SK-N-SH (cell line): ENCODE data around the gene COL12A1. TPM values are rescaled to one million over a fixed set of nuclear protein-coding genes. Genes with fewer than 3 reads are reported as not detected.

Experiments
- CTCF ChIA-PET: fragments of 300-600, 350-600 bp; formaldehyde crosslinking; extraction: SDS; loops from one replicate; lab custom pipeline; 2021; lab: Yijun Ruan, JAX
- POLR2A ChIA-PET: fragments of 350-600 bp; sonication (Branson Sonifier 250); formaldehyde crosslinking; extraction: SDS; loops from one replicate; lab custom pipeline; 2020; ENCODE audit warnings: antibody characterized with exemption, inconsistent platforms; lab: Yijun Ruan, JAX
- DNase-seq: peaks from one replicate; pipeline ENCODE4 v3.0.0; 2012
- H2AFZ ChIP-seq: fragments of 200-600 bp; sonication (generic); 2 replicates; pipeline ENCODE4 v1.8.1; 2016; ENCODE audit warnings: antibody characterized with exemption, mild to moderate bottlenecking, low read depth
- H3F3A ChIP-seq: fragments of 200-600 bp; sonication (generic); replicated peaks from 2 replicates; pipeline ENCODE3; 2016; ENCODE audit warnings: antibody characterized with exemption, mild to moderate bottlenecking; ENCODE audit not compliant: insufficient read depth
- H3K27ac ChIP-seq, 2 experiments: fragments of 200-500 bp in 1 of 2; fragments of 200-600 bp in 1 of 2; sonication (Bioruptor generic) in 1 of 2; sonication (generic), shearing (Covaris generic) in 1 of 2; 2 replicates each; pipeline versions ENCODE4 v1.5.1 to v1.6.1; 2014 to 2016; ENCODE audit warnings: low read depth in 2 of 2, inconsistent platforms in 1 of 2, low read length in 1 of 2, mild to moderate bottlenecking in 1 of 2, mixed read lengths in 1 of 2
- H3K27me3 ChIP-seq: fragments of 200-600 bp; sonication (generic), shearing (Covaris generic); 2 replicates; pipeline ENCODE4 v1.6.1; 2016; ENCODE audit warnings: mixed run types; ENCODE audit not compliant: insufficient read depth
- H3K36me3 ChIP-seq, 2 experiments: fragments of 200-500 bp in 1 of 2; fragments of 200-600 bp in 1 of 2; sonication (Bioruptor generic) in 1 of 2; sonication (generic) in 1 of 2; replicated peaks in 1 of 2; 2 replicates each; pipeline versions ENCODE3 to v1.5.1; 2014 to 2016; ENCODE audit warnings: low read length in 1 of 2, mild to moderate bottlenecking in 1 of 2; ENCODE audit not compliant: insufficient read depth in 2 of 2, control insufficient read depth in 1 of 2
- H3K4me1 ChIP-seq, 2 experiments: fragments of 200-500 bp in 1 of 2; fragments of 200-600 bp in 1 of 2; sonication (Bioruptor generic) in 1 of 2; sonication (generic), shearing (Covaris generic) in 1 of 2; 2 replicates each; pipeline versions ENCODE4 v1.5.1 to v1.6.1; 2014 to 2016; ENCODE audit warnings: low read depth in 1 of 2, low read length in 1 of 2, mixed run types in 1 of 2; ENCODE audit not compliant: insufficient read depth in 2 of 2, control insufficient read depth in 1 of 2
- H3K4me2 ChIP-seq: fragments of 200-600 bp; sonication (generic), shearing (Covaris generic); 2 replicates; pipeline ENCODE4 v1.6.1; 2017; ENCODE audit warnings: mixed run types
- H3K4me3 ChIP-seq, 2 experiments: fragments of 200-500 bp in 1 of 2; fragments of 200-600 bp in 1 of 2; sonication (Bioruptor generic) in 1 of 2; sonication (generic), shearing (Covaris generic) in 1 of 2; 2 replicates each; pipeline versions ENCODE4 v1.5.1 to v1.8.1; 2014 to 2016; ENCODE audit warnings: low read depth in 2 of 2, inconsistent platforms in 1 of 2, low read length in 1 of 2, mild to moderate bottlenecking in 1 of 2, mixed read lengths in 1 of 2, moderate library complexity in 1 of 2
- H3K79me2 ChIP-seq: fragments of 200-600 bp; sonication (generic); 2 replicates; pipeline ENCODE4 v1.8.1; 2017; ENCODE audit warnings: mild to moderate bottlenecking; ENCODE audit not compliant: insufficient read depth
- H3K9ac ChIP-seq: fragments of 200-600 bp; sonication (generic); 2 replicates; pipeline ENCODE4 v1.6.1; 2017; ENCODE audit warnings: mixed run types
- H3K9me2 ChIP-seq: fragments of 200-600 bp; sonication (generic); 2 replicates; pipeline ENCODE4 v1.6.1; 2017; ENCODE audit warnings: mixed run types
- H3K9me3 ChIP-seq: fragments of 200-600 bp; sonication (generic); 2 replicates; pipeline ENCODE4 v1.6.1; 2017; ENCODE audit warnings: mixed run types, mild to moderate bottlenecking, moderate library complexity
- H4K20me1 ChIP-seq: fragments of 200-600 bp; sonication (generic); 2 replicates; pipeline ENCODE4 v1.6.1; 2017; ENCODE audit warnings: mild to moderate bottlenecking, mixed run types; ENCODE audit not compliant: insufficient read depth
- CTCF ChIP-seq: fragments of 200-600 bp; sonication (generic); IDR thresholded peaks from 2 replicates; pipeline ENCODE4 v1.6.1; 2017; ENCODE audit warnings: antibody characterized with exemption, mild to moderate bottlenecking, moderate library complexity
- ELF1 ChIP-seq: IDR thresholded peaks from 2 replicates; pipeline ENCODE4 v1.4.0; 2012
- EZH2phosphoT487 ChIP-seq: fragments of 200-600 bp; sonication (generic); IDR thresholded peaks from 2 replicates; pipeline ENCODE4 v1.6.1; 2017; ENCODE audit warnings: low read depth, mixed run types, mild to moderate bottlenecking, antibody characterized with exemption, moderate library complexity, borderline replicate concordance
- FOSL2 ChIP-seq: IDR thresholded peaks from 2 replicates; pipeline ENCODE4 v1.4.0; 2012; ENCODE audit warnings: low read depth, mild to moderate bottlenecking, moderate library complexity, borderline replicate concordance
- GABPA ChIP-seq: IDR thresholded peaks from 2 replicates; pipeline ENCODE4 v1.4.0; 2012; ENCODE audit warnings: low read depth, mild to moderate bottlenecking
- GATA2 ChIP-seq: sonication (generic); formaldehyde crosslinking; IDR thresholded peaks from 2 replicates; pipeline ENCODE4 v1.5.0; 2020; ENCODE audit warnings: mild to moderate bottlenecking, missing genetic modification reagents
- IRF3 ChIP-seq: fragments of 150-350 bp; IDR thresholded peaks from 2 replicates; pipeline ENCODE4 v1.6.1; 2016; ENCODE audit warnings: mild to moderate bottlenecking, low read depth, low read length
- MAX ChIP-seq: IDR thresholded peaks from 2 replicates; pipeline ENCODE4 v1.4.0; 2012; ENCODE audit warnings: low read depth
- PBX3 ChIP-seq: IDR thresholded peaks from 2 replicates; pipeline ENCODE4; 2012
- POLR2AphosphoS5 ChIP-seq: IDR thresholded peaks from 2 replicates; pipeline ENCODE4 v1.6.1; 2012; ENCODE audit warnings: low read depth, low read length
- RAD21 ChIP-seq: IDR thresholded peaks from 2 replicates; pipeline ENCODE4 v1.6.1; 2012; ENCODE audit warnings: mild to moderate bottlenecking, low read length
- REST ChIP-seq: IDR thresholded peaks from 2 replicates; pipeline ENCODE4 v1.6.1; 2012; ENCODE audit warnings: mild to moderate bottlenecking, low read depth, low read length, moderate library complexity
- RXRA ChIP-seq: IDR thresholded peaks from 2 replicates; pipeline ENCODE4 v1.4.0; 2012; ENCODE audit warnings: low read depth, mild to moderate bottlenecking, borderline replicate concordance
- SMC3 ChIP-seq: IDR thresholded peaks from 2 replicates; pipeline ENCODE4 v1.6.1; 2012; ENCODE audit warnings: low read depth, low read length, improper control_type of control experiment
- TAF1 ChIP-seq: IDR thresholded peaks from 2 replicates; pipeline ENCODE4 v1.6.1; 2012; ENCODE audit warnings: low read depth, mild to moderate bottlenecking, low read length, moderate library complexity, borderline replicate concordance
- TCF12 ChIP-seq: IDR thresholded peaks from 2 replicates; pipeline ENCODE4 v1.4.0; 2012
- USF2 ChIP-seq: fragments of 150-350 bp; IDR thresholded peaks from 2 replicates; pipeline ENCODE4 v1.6.1; 2017; ENCODE audit warnings: antibody characterized with exemption, low read length, low read depth, borderline replicate concordance
- ZBTB33 ChIP-seq: IDR thresholded peaks from 2 replicates; pipeline ENCODE4 v1.4.0; 2012; ENCODE audit warnings: low read depth, borderline replicate concordance
- WGBS: methylation state at CpG from one replicate; pipeline ENCODE4 v1.1.6; 2017; ENCODE audit warnings: low lambda C conversion rate; 5-methylcytosine and 5-hydroxymethylcytosine counted together
- polyA plus RNA-seq, 3 experiments: library from polyadenylated mRNA; depleted of rRNA; stranded (reverse); fragments of >200 nt; gene quantifications; 2 replicates each; pipeline ENCODE4 v1.2.3, GENCODE V29; 2012

The COL12A1 gene
- polyA plus RNA-seq, 1 of the 3 experiments (the other 2 are of a cell fraction), result 0.03 TPM

GRCh38 chr6:75210885-75211739 is 5.3 kb upstream of the COL12A1 start (continued):
- TF ChIP-seq FOSL2 (no peak), RAD21 (peak; percentile 68), EZH2phosphoT487 (no peak), TCF12 (no peak), RXRA (no peak), USF2 (no peak), GABPA (no peak), IRF3 (no peak), POLR2AphosphoS5 (no peak)
- TF ChIP-seq, all 33 proteins: peak for 4

GRCh38 chr6:75209184-75209723 is 3.4 kb upstream of the COL12A1 start:
- H3K27me3 ChIP-seq, result peaks cover 60% of the 10 kb centered on the region
- WGBS, result 13% methylated on average over 7 of the region's 7 CpGs
- peak overlapping the region; percentile 60 for H3K4me2 ChIP-seq
- TF ChIP-seq POLR2AphosphoS5, result no peak
- no peak for TF ChIP-seq REST
- no peak for TF ChIP-seq MAX
- no peak for TF ChIP-seq SMC3
- TF ChIP-seq ZBTB33, result no peak
- TF ChIP-seq CTCF, result no peak
- no peak for TF ChIP-seq GATA2 (CRISPR knock-in tag)
- no peak for TF ChIP-seq ELF1
- TF ChIP-seq PBX3, result no peak
- TF ChIP-seq TAF1, result no peak
- DNase-seq, result no peak
- H3K36me3 ChIP-seq, result no peaks in the 10 kb centered on the region
- no peaks in the 10 kb centered on the region for H3K9me3 ChIP-seq
- H3K4me3 ChIP-seq, result peak overlapping the region in 1 of 2 experiments; percentile 27; a peak in 1 of 4 replicates
- no peak overlapping the region for H2AFZ ChIP-seq
- CTCF ChIA-PET, result interaction anchor here (0.5 to 9.0 kb wide), 82 partner anchors 8 to 1788 kb away, joined by 3 to 95 read pairs (median 4); partner anchors contain the start of gene COX7A2
- no peaks in the 10 kb centered on the region for H4K20me1 ChIP-seq
- no peak overlapping the region for H3K9ac ChIP-seq
- H3F3A ChIP-seq, result no peaks in the 10 kb centered on the region
- no peaks in the 10 kb centered on the region for H3K79me2 ChIP-seq
- H3K4me1 ChIP-seq, result peaks cover 4% of the 10 kb centered on the region in 2 experiments; a peak in 1 of 4 replicates
- no peaks in the 10 kb centered on the region for H3K9me2 ChIP-seq
- no peak overlapping the region for H3K27ac ChIP-seq
- POLR2A ChIA-PET, result no interaction called here
